Measurements from ENCODE around the gene KCP.

GRCh38 chr7:128842674-128843641, 67.6 kb downstream of the KCP start:
- TF ChIP-seq CTCF (conservative IDR thresholded peaks at IDR 0.05) (no peak), EZH2 (IDR thresholded peaks at IDR 0.05; ENCODE audit: low read depth) (no peak)

All from PC-9 (cell line).